ENCODE data around the gene MAGEA4.

The MAGEA4 gene

DNA sequence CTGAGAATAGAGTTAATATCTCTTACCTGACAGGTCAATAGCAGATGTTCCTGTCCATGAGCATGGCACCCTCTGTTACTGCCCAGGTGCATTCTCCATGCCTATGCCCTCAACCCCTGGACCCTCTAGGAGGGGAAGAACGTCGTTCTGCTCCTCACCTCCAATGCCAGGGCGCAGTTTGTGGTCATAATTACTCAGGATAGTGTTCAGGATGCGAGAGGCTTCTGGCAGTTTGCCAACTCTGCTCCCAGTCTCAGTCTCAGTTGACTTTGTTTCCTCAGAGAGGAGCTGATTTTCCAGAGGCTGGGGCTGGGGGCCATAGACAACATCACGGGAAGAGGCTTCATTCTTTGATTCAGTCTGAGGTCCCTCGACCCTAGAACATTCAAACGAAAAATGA lies 57.3 kb downstream of the MAGEA4 start:
- Mint-ChIP-seq H3K9me3 (no peaks in the 10 kb centered on the region), H3K4me1 (ENCODE audit: low read depth) (no peaks in the 10 kb centered on the region), H3K4me3 (no peak overlapping the region), H3K36me3 (ENCODE audit: low read depth) (no peaks in the 10 kb centered on the region), H3K27ac (no peak overlapping the region), H3K27me3 (peaks cover 25% of the 10 kb centered on the region)
- no peak for DNase-seq

- Mint-ChIP-seq H3K27me3 (peaks cover 31% of the 10 kb centered on the region), H3K36me3 (ENCODE audit: low read depth) (no peaks in the 10 kb centered on the region), H3K9me3 (no peaks in the 10 kb centered on the region), H3K4me3 (no peak overlapping the region), H3K27ac (no peak overlapping the region), H3K4me1 (ENCODE audit: low read depth) (no peaks in the 10 kb centered on the region)
- no peak for DNase-seq
Observed at GRCh38 chrX:151970661-151971060, 58.0 kb downstream of the MAGEA4 start.

- Mint-ChIP-seq H3K4me3 (no peak overlapping the region), H3K27ac (no peak overlapping the region), H3K9me3 (no peaks in the 10 kb centered on the region), H3K4me1 (ENCODE audit: low read depth) (no peaks in the 10 kb centered on the region), H3K27me3 (peaks cover 50% of the 10 kb centered on the region), H3K36me3 (ENCODE audit: low read depth) (no peaks in the 10 kb centered on the region)
- DNase-seq, result no peak
Observed at GRCh38 chrX:151973060-151973661, 60.5 kb downstream of the MAGEA4 start.

GRCh38 chrX:151973851-151974335 lies 61.2 kb downstream of the MAGEA4 start:
- Mint-ChIP-seq H3K27me3 (peaks cover 50% of the 10 kb centered on the region), H3K9me3 (no peaks in the 10 kb centered on the region), H3K27ac (no peak overlapping the region), H3K4me1 (ENCODE audit: low read depth) (no peaks in the 10 kb centered on the region), H3K4me3 (no peak overlapping the region), H3K36me3 (ENCODE audit: low read depth) (no peaks in the 10 kb centered on the region)
- DNase-seq, result no peak
